Activated CD8-positive, alpha-beta memory T cell treated with anti-CD3 and anti-CD28 coated beads for 48 hours (primary cell): ENCODE results near the gene ABAT.

Experiments
- DNase-seq, 3 experiments: peaks; one replicate each; pipeline ENCODE4 v3.0.0-alpha.2; 2020; ENCODE audit warnings: low read depth in 2 of 3, low spot score in 2 of 3

ABAT gene

DNA sequence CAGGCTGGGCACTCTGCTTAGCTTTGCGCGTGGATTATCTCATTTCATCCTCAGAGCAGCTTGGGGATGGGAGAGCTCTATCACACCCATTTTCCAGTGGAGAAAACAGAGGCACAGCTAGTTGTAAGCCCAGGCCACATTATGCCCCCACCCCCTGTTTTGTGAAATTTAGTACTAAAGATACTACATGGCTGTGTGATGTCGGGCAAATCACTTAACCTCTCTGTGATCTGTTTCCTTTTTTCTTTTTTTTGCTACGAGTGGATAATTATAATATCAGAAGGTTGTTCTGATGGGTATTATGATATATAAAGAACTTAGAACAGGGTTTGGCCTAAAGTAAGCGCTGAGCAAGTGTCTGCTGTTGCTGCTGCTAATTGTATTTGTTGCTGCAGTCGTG lies 41.6 kb downstream of the ABAT start:
- no peak for DNase-seq

DNA sequence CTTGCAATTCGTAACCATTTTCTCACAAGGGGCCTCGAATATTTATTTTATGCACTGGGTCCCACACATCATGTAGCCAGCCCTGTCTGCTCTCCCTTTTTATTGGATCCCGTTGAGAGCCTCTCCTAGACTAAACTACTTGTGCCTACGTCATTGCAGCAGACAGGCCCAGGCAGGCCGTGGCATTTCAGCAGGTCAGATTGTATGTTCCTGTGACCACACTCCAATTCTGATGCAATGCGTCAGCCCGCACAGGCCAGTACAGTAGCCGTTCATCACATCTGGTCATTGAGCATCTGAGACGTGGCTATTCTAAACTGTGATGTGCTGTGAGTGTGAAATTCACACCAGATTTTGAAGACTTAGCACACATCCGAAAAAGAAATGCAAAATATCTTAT lies 42.2 kb downstream of the ABAT start:
- DNase-seq: no peak

DNA sequence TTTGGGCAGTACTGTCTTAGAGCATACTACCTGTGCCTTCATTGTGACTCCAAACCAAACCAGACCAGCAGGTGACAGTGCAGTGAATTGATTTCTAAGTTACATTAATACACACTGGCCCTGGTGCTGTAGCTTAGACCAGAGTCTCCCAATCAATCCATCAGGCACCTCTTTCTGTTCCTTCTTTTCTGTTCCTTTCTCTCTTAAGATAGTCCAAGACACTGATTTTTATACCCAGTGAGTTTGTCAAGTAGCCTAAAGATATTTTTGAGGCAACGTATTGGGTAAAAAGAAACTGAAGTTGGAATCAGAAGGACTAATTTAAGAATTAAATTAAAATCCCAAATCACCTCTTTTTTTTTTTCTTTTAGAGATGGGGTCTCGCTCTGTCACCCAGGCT lies 43.1 kb downstream of the ABAT start:
- no peak for DNase-seq

DNA sequence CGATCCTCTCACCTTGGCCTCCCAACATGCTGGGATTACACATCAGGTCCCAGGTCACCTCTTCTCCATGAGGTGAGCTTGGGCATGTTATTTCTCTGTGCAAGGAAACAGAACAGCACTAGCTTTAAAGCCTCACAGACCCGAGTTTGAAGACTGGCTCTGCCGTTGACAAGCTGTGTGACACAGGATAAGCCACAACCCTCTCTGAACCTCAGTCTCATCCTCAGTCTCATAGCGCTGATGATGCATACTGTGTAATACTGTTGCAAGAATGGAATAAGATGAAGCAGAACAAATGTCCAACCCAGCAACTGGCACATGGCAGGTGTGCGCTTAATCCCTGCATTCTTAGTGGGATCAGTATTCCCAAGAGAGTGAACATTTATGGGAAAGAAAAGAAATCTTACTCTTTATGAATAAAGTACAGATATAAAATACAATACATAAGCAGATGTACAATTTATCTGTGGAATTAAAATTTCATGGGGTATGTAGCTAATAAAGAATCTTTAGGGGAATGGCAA lies 43.5 kb downstream of the ABAT start:
- no peak for DNase-seq

DNA sequence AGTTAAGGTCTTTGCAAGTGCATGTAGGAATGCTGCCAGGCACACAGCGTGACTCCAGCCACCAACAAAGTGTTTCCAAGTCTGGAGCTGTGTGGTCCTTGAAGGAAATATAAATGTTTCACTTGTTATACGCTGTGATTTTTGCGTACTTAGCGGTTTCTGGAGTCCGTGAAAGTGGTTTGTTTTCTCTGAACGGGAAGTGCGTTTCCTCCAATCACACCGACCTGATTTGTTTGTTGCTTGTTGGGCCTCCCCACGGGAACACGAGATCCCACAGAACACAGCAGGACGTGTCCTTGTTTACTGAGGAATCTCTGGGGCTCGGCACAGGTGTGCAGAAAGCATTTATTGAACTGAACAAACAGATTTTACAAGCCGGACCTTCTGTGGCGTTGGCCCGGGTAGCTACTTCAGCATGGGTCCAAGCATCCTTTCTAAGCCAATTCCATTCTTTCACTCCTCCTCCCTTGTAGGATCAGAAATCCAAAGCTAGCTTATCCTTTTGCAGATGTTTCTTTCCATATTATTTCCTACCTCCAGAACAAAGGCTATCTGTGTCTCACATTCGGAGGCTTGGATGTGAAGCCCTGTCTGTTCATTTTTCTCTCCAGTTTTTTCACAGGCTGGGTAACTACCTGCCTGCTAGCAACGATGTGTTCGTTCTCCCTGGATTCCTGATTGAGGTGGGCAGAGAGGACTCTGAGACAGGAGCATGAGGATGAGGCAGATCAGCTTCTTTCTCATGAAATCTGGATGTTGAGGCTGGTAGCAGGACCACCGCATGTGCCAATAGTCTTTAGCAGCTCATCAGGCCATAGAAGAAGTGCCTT lies 44.6 kb downstream of the ABAT start:
- DNase-seq: no peak

DNA sequence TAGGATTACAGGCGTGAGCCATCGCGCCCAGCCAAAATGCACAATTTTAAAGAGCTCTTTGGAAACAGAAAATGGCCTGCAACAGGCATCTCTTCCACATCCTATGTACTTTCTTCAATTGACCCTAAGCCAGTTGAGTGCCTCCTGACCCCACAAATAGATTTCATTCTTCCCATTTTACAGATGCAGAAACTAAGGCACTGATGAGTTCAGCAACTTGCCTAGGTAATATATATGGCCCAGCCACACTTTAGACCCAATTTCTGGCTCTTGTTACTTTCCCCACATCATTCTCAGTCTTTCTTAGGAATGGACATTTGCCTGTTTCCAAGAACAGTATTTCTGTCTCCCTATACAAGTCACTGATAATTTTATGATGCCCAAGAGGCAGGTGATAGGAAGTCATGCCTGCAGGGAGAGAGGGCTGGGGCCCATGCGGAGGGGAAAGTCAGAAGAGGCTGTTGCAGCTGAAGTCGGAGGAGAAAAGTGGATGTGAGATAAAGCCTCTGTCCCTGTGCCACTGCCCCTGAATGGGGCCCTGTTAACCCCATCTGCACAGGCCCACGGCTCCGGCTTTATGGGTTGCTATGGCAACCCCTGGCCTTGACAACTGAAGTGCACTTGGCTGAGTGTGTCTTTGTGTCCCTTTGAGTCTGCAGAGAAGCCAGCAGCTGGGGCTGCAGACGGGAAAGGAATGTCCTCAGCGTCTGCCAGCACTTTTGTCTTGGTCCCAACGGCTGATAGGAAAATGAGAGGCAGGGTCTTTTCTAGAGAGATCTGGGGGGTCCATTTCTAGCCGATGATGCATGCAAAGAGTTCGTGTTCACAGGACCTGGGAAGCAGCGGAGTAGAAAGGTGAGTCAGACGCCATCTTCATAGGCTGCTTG lies 45.9 kb downstream of the ABAT start:
- no peak for DNase-seq

DNA sequence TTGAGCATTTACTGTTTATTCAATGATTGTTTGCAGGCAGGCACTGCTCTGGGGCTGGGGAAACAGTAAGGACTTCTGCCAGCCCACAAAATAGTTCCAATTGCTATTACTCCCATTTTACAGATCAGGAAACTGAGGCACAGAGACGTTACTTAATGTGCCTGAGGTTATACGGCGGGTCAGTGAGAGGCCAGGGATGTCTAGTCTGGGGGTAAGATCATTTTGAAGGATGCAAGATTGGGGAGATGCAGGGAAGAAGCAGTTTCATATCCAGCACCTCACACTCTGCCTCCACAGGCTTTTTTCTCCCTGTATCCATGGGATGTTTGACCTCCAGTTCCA lies 46.5 kb downstream of the ABAT start:
- DNase-seq: no peak

DNA sequence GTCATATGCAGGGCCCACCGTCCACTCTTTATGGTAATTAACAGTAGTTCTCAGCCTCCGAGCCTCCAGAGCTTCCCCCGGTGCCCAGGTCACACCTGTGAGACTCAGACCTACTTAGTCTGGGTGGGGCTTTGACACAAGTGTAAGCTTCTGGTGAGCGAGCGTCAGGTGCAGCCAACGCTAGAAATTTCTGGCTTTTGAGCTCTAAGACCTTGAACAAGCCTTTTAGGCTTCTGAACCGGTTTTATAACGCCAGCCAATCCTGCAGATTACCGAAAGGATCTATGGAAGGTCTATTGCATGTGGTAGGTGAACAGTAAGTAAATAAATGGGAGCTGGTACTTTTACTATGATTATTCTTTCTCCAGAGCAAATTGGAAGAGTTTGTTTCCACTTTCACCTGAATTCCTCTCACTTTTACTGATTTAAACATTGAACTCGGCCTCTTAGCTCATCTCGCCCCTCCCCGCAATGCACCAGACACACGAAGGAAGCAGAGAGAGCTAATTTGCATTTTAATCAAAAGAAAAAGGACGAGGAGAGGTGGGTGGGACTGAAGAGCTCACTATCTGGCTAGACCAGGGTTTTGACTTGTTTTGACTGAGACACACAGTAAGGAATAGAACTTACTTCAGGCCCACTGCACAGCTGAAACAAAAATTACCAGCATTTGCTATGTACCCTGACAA lies 47.1 kb downstream of the ABAT start:
- DNase-seq: no peak

DNA sequence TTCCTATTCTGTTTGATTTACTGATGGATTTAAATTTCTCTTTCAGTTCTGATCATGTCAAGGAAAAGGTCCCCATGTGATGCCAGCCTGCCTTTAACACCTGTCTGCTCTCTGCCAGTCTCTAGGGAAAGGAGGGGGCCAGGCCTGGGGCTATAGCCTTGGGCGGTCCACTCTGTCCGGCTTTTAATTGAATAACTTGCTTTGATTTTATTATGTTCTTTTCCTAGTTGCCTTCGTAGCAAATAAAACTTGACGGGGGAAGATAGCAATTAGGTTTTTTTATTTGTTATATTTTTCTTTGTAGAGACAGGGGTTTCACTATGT lies 47.6 kb downstream of the ABAT start:
- no peak for DNase-seq

DNA sequence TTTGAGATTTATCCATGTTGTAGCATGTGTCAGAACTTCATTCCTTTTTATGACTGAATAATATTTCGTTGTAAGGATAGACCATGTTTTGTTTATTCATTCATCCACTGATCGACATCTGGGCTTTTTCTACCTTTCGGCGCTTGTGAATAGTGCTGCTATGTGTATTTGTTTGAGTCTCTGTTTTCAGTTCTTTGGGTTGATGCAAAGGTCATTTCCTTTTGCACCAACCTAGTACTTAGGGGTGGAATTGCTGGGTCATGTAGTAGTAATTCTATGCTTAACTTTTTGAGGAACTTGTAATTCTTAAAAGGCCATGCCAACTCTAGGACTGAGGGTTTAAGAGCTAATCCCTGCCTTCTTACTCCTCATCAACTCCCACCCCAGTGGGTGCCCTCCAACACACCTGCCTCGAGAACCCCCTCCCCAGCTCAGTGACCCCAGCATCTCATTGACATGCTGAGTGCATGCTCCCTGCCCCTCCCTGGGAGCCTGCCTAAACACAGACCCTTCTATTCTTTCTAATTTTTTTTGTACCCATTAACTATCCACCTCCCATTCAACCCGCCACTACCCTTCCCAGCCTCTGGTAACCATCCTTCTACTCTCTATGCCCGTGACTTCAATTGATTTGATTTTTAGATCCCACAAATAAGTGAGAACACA lies 51.2 kb downstream of the ABAT start:
- no peak for DNase-seq

DNA sequence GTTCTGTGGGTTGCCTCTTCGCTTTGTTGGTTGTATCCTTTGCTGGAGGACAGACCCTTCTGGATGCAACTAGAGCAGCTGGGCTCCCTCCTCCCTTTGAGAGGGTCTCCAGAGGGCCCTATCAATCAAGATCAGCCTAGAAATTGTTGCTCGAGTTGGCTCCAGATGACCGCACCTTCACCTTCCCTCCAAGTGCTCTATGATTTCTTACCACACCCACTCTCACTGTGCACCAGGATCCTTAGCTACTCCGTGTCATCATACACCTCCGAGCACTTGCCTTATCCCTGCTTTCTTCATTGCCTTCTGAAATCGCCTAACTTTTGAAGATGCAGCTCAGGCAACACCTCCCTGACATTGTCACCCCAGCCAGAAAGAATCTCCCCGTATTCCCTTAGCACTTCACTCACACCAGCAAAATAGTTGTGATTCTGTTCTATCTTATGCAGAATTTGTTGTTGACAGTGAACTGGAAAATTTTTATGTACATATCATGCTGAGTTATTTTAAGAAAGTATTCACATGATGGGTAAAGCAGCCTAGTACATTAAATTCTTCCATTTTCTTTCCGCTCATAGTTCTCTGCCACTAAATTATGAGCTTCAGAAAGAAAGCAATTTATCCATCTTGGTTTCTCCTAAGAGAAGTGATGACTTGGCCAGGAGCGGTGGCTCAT lies 52.9 kb downstream of the ABAT start:
- DNase-seq: no peak

DNA sequence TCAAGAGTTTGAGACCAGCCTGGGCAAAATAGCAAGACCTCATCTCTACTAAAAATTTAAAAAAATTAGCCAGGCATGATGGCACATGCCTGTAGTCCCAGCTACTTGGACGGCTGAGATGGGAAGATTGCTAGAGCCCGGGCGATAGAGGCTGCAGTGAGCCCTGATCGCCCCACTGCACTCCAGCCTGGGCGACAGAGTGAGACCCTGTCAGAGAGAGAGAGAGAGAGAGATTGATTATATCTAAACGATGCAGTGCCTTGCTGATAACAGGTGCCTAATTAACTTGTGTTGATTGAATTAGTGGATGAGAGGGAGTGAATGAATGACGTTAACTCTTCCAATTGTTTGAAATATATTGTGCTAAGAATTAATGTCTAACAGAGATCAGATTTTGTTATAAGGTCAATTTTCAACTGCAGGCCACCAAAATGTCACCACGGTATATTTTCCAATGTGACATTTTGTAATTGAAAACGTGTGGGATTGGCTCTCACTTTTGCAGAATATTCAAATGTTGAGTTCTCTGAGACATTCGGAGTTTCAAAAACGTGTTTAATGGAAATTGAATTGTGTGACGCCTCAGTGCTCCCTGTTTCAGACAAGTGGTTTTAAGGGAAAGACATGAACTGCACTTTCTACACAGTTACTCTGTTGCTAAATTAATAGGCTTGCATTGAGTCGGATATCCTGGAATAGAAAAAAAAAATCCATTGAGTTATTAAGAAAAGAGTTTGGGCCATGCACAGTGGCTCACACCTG lies 53.6 kb downstream of the ABAT start:
- no peak for DNase-seq

DNA sequence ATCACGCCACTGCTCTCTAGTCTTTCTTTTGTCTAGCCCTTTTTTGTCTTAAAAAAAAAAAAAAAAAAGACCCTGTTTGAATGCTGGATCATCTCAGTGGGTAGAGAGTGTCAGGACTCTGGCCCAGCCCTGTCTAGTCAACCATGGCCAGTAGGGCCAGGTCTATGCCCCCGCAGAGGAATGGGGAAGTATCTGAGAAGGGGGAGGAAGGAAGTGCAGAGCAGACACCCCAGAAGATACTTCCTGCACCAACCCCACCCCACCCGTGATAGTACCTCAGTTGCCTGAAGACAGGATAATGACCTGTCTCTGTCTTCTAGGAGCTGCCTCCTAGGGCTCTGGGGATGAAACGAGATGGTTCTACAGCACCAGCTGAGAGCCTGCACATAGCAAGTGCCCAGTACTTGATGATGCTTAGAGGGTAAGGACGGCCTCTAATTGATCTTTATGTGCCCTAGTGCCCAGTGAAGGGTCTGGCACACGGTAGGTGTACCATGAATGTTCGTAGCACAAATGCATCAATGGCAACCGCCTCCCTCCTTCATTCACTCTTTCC lies 55.4 kb downstream of the ABAT start:
- no peak for DNase-seq

DNA sequence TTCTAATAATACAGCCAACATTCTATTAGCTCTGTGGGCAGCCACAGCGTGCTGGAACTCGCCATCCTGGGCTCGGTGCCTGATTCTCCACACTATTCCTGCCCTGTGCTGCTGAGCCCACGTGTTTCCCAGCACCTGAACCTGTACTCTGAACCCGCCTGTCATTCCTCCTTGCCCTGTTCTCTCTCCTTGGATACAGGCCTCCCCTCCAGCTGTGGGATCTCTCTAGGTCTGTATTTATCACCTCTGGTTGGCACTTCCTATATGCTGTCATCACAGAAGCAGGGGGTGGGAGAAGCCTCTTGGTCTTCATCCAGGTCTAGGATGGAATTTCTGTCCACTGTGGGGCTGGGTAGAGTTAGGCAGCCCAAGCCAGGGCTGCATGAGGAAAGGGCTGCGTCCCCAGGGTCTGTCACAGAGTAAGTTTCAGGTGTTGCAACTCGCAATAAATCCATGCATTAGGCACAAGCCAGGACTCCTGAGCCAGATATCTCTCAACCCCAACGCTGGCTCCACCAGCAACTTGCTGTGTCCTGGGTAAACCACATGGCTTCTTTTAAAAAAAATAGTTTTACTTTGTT lies 56.0 kb downstream of the ABAT start:
- DNase-seq: no peak

DNA sequence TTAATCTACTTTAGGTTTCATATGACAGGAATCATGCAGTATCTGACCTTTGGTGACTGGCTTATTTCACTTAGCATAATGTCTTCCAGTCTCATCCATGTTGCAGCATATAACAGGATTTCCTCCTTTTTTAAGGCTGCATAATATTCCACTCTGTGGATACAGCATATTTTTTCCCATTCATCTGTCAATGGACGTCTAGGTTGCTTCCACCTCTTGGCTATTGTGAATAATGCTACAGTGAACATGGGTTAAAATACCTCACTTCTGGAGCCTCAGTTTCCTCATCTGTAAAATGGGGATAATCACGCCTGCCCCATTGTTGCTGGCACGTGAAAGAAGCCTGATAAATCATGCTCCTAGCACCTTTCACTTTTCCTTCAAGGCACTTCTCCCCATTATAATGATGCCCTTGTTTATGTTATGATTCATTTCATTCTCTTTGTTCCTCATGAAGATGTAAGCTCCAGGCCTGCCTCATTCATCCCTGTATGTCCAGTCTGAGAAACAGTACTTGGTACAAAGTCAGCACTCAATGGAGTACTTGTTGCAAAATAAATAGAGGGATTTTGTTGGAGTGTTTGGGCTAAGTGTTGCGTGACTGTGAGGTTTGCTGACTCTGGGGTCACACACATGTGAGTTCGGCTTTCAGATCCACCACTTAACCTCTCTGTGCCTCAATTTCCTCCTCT lies 59.6 kb downstream of the ABAT start:
- no peak for DNase-seq

DNA sequence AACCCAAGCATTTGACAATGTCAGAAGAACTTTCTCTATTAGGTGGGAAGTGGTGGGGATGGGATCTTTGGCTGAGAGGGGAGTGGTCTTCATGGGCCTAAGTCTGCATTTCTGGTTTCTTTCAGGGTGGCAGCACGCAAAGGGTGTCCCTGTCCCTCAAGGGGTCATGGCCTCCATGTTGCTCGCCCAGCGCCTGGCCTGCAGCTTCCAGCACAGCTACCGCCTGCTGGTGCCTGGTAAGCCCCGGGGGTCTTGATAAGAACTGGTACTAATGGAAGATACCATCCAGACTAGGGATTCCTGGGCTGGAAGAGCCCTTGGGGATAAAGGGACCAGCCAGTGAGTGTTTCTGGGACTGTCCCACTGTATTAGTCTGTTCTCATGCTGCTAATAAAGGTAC lies 61.2 kb downstream of the ABAT start:
- DNase-seq: no peak

DNA sequence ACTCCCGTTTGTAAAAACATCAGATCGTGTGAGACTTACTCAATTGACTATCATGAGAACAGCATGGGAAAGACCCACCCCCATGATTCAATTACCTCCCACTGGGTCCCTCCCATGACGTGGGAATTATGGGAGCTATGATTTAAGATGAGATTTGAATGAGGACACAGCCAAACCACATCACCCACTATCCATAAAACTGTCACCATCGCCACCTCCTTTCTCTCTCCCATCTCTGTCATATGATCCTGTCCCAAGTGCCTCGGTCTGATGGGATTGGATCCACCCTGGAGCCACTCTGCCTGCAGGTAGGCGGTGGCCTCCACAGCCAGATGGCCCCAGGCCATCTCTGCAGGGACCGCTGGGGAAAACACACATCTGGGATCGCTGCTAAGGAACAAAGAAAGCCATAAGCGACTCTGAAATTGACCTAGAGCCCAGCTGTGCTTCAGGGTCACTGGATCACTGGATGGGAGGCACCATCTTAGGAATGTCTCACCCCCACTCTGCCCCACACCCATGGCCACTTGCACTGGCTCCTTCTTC lies 61.8 kb downstream of the ABAT start:
- no peak for DNase-seq

DNA sequence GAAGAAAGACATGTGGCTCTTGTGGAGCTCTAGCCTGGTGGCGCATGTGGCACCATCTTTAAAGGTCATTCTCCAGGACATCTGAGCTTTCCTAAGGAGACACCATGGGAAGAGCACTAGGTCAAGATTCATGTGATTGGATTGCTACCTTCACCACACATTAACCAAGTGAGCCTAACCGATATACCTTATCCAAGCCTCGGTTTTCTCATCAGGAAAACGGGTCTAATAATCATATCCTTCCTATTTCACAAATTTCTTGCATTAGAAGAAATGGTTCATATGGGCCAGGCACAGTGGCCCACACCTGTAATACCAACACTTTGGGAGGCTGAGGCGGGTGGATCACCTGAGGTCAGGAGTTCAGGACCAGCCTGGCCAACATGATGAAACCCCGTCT lies 64.7 kb downstream of the ABAT start:
- DNase-seq: no peak
